Mesendoderm (in vitro differentiated cells): Measurements from ENCODE around the gene DELE1.

ENCODE experiments used
- DNase-seq: peaks from one replicate; pipeline ENCODE4 v3.0.0; 2013
- H2AK5ac ChIP-seq: 2 replicates; pipeline ENCODE4 v1.6.1; 2013; ENCODE audit warnings: low read length, inconsistent platforms
- H2BK120ac ChIP-seq: 2 replicates; pipeline ENCODE4 v1.6.1; 2013; ENCODE audit warnings: low read depth, mild to moderate bottlenecking, low read length, moderate library complexity, mixed read lengths
- H2BK15ac ChIP-seq: replicated peaks from 2 replicates; pipeline ENCODE4 v1.6.1; 2013; ENCODE audit warnings: low read depth, mild to moderate bottlenecking, moderate library complexity
- H2BK5ac ChIP-seq: 2 replicates; pipeline ENCODE4 v1.6.1; 2013; ENCODE audit warnings: low read length, inconsistent platforms
- H3K18ac ChIP-seq: 2 replicates; pipeline ENCODE4 v1.6.1; 2013; ENCODE audit warnings: mild to moderate bottlenecking, low read length, mixed read lengths
- H3K23ac ChIP-seq: one replicate; pipeline ENCODE4 v1.6.1; 2013; ENCODE audit warnings: low read length
- H3K27ac ChIP-seq: 2 replicates; pipeline ENCODE4 v1.5.1; 2013; ENCODE audit warnings: low read depth, mild to moderate bottlenecking, inconsistent platforms, low read length, moderate library complexity
- H3K27me3 ChIP-seq: 2 replicates; pipeline ENCODE4 v1.6.1; 2013; ENCODE audit warnings: low read length, control low read depth, mild to moderate bottlenecking, inconsistent platforms; ENCODE audit not compliant: insufficient read depth, poor library complexity
- H3K36me3 ChIP-seq: 2 replicates; pipeline ENCODE4 v1.6.1; 2013; ENCODE audit warnings: low read length, inconsistent platforms; ENCODE audit not compliant: control insufficient read depth, insufficient read depth
- H3K4ac ChIP-seq: one replicate; pipeline ENCODE4 v1.6.1; 2013; ENCODE audit warnings: low read depth, mild to moderate bottlenecking, low read length, moderate library complexity
- H3K4me1 ChIP-seq: 2 replicates; pipeline ENCODE4 v1.6.1; 2013; ENCODE audit warnings: low read depth, low read length, inconsistent platforms; ENCODE audit not compliant: control insufficient read depth
- H3K4me2 ChIP-seq: 2 replicates; pipeline ENCODE4 v1.6.1; 2013; ENCODE audit warnings: low read length
- H3K4me3 ChIP-seq: 2 replicates; pipeline ENCODE4 v1.5.1; 2013; ENCODE audit warnings: mild to moderate bottlenecking, low read length
- H3K56ac ChIP-seq: one replicate; pipeline ENCODE4 v1.6.1; 2013; ENCODE audit warnings: low read length
- H3K79me1 ChIP-seq: 2 replicates; pipeline ENCODE4 v1.6.1; 2013; ENCODE audit warnings: low read length, inconsistent platforms
- H3K79me2 ChIP-seq: 2 replicates; pipeline ENCODE4 v1.6.1; 2013; ENCODE audit warnings: mild to moderate bottlenecking, low read length; ENCODE audit not compliant: control insufficient read depth, insufficient read depth
- H3K9ac ChIP-seq: 2 replicates; pipeline ENCODE4 v1.6.1; 2013; ENCODE audit warnings: low read length, inconsistent platforms
- H4K5ac ChIP-seq: one replicate; pipeline ENCODE4 v1.6.1; 2013; ENCODE audit warnings: low read length
- H4K8ac ChIP-seq: one replicate; pipeline ENCODE4 v1.6.1; 2013; ENCODE audit warnings: low read depth, mild to moderate bottlenecking, control low read depth, low read length, moderate library complexity
- WGBS: extraction: QIAGEN DNeasy Blood & Tissue Kit; methylation state at CpG from one replicate; pipeline ENCODE4 v1.1.7; 2013; ENCODE audit warnings: low lambda C conversion rate, missing lambda C conversion rate; ENCODE audit not compliant: insufficient coverage; ENCODE audit errors: extremely low coverage; 5-methylcytosine and 5-hydroxymethylcytosine counted together

The DELE1 gene

GRCh38 chr5:141909212-141909611, 14.5 kb upstream of the DELE1 start:
- no peaks in the 10 kb centered on the region for H3K4me1 ChIP-seq
- DNase-seq, result no peak
- H3K18ac ChIP-seq, result no peak overlapping the region
- no peak overlapping the region for H3K9ac ChIP-seq
- no peak overlapping the region for H2AK5ac ChIP-seq
- no peak overlapping the region for H3K27ac ChIP-seq
- H3K23ac ChIP-seq, result no peak overlapping the region
- H2BK5ac ChIP-seq, result no peak overlapping the region
- no peaks in the 10 kb centered on the region for H3K27me3 ChIP-seq
- H3K79me2 ChIP-seq, result no peaks in the 10 kb centered on the region
- no peak overlapping the region for H3K4me3 ChIP-seq
- no peak overlapping the region for H2BK15ac ChIP-seq
- H3K56ac ChIP-seq, result no peak overlapping the region
- no peak overlapping the region for H3K4me2 ChIP-seq
- H4K8ac ChIP-seq, result no peak overlapping the region
- no peak overlapping the region for H4K5ac ChIP-seq
- no peak overlapping the region for H2BK120ac ChIP-seq
- no peak overlapping the region for H3K4ac ChIP-seq
- H3K36me3 ChIP-seq, result no peaks in the 10 kb centered on the region
- WGBS, result no CpG with 5 or more reads among the region's 4 CpGs
- no peaks in the 10 kb centered on the region for H3K79me1 ChIP-seq

- no peaks in the 10 kb centered on the region for H3K4me1 ChIP-seq
- H3K23ac ChIP-seq, result no peak overlapping the region
- DNase-seq, result peak; percentile 26
- no peak overlapping the region for H3K27ac ChIP-seq
- H2AK5ac ChIP-seq, result no peak overlapping the region
- no peak overlapping the region for H2BK5ac ChIP-seq
- H3K79me2 ChIP-seq, result no peaks in the 10 kb centered on the region
- no peak overlapping the region for H3K9ac ChIP-seq
- H3K18ac ChIP-seq, result no peak overlapping the region
- no CpG with 5 or more reads among the region's 2 CpGs for WGBS
- H3K27me3 ChIP-seq, result no peaks in the 10 kb centered on the region
- no peak overlapping the region for H2BK120ac ChIP-seq
- H3K56ac ChIP-seq, result no peak overlapping the region
- H3K4ac ChIP-seq, result no peak overlapping the region
- H2BK15ac ChIP-seq, result no peak overlapping the region
- no peaks in the 10 kb centered on the region for H3K79me1 ChIP-seq
- no peak overlapping the region for H4K8ac ChIP-seq
- no peak overlapping the region for H3K4me3 ChIP-seq
- H4K5ac ChIP-seq, result no peak overlapping the region
- H3K4me2 ChIP-seq, result no peak overlapping the region
- no peaks in the 10 kb centered on the region for H3K36me3 ChIP-seq
Observed at GRCh38 chr5:141910271-141910673, 13.4 kb upstream of the DELE1 start.

- Histone ChIP-seq H3K36me3 (no peaks in the 10 kb centered on the region), H2BK120ac (no peak overlapping the region), H2BK5ac (no peak overlapping the region), H3K4me2 (peak overlapping the region; percentile 39), H2AK5ac (no peak overlapping the region), H3K9ac (peak overlapping the region; percentile 7), H4K5ac (no peak overlapping the region), H3K4ac (no peak overlapping the region), H3K79me2 (no peaks in the 10 kb centered on the region), H3K79me1 (no peaks in the 10 kb centered on the region), H3K4me3 (no peak overlapping the region), H3K18ac (no peak overlapping the region), H3K27me3 (no peaks in the 10 kb centered on the region), H3K56ac (peak overlapping the region; percentile 74), H2BK15ac (no peak overlapping the region), H4K8ac (no peak overlapping the region), H3K4me1 (no peaks in the 10 kb centered on the region), H3K23ac (no peak overlapping the region), H3K27ac (no peak overlapping the region)
- no CpG with 5 or more reads among the region's 16 CpGs for WGBS
- DNase-seq, result no peak
Observed at GRCh38 chr5:141913560-141914198, 10.0 kb upstream of the DELE1 start.

GRCh38 chr5:141914199-141914743, 9.4 kb upstream of the DELE1 start:
- H3K4me3 ChIP-seq, result no peak overlapping the region

GRCh38 chr5:141914797-141915196, 8.9 kb upstream of the DELE1 start:
- H3K27me3 ChIP-seq, result no peaks in the 10 kb centered on the region
- no peak overlapping the region for H3K9ac ChIP-seq
- H3K79me1 ChIP-seq, result no peaks in the 10 kb centered on the region
- no peak overlapping the region for H3K4ac ChIP-seq
- no CpG with 5 or more reads among the region's 3 CpGs for WGBS
- H3K4me2 ChIP-seq, result no peak overlapping the region
- H2BK5ac ChIP-seq, result no peak overlapping the region
- no peak for DNase-seq
- H3K4me3 ChIP-seq, result no peak overlapping the region
- H4K5ac ChIP-seq, result no peak overlapping the region
- no peak overlapping the region for H2BK15ac ChIP-seq
- H3K23ac ChIP-seq, result no peak overlapping the region
- H3K18ac ChIP-seq, result no peak overlapping the region
- H4K8ac ChIP-seq, result no peak overlapping the region
- H3K56ac ChIP-seq, result no peak overlapping the region
- H3K36me3 ChIP-seq, result no peaks in the 10 kb centered on the region
- H3K79me2 ChIP-seq, result no peaks in the 10 kb centered on the region
- no peak overlapping the region for H3K27ac ChIP-seq
- H3K4me1 ChIP-seq, result no peaks in the 10 kb centered on the region
- no peak overlapping the region for H2AK5ac ChIP-seq
- no peak overlapping the region for H2BK120ac ChIP-seq

More at GRCh38 chr5:141914199-141914743, 9.4 kb upstream of the DELE1 start:
- H3K9ac ChIP-seq, result peak overlapping the region; percentile 7
- H3K4ac ChIP-seq, result no peak overlapping the region
- H2BK5ac ChIP-seq, result no peak overlapping the region
- no peak overlapping the region for H3K27ac ChIP-seq
- peak overlapping the region; percentile 39 for H3K4me2 ChIP-seq
- peak; percentile 50 for DNase-seq
- H3K27me3 ChIP-seq, result no peaks in the 10 kb centered on the region
- no peak overlapping the region for H3K18ac ChIP-seq
- H3K36me3 ChIP-seq, result no peaks in the 10 kb centered on the region
- no peak overlapping the region for H3K23ac ChIP-seq
- H4K8ac ChIP-seq, result no peak overlapping the region
- no peak overlapping the region for H4K5ac ChIP-seq
- H3K56ac ChIP-seq, result peak overlapping the region; percentile 74
- H2AK5ac ChIP-seq, result no peak overlapping the region
- H2BK15ac ChIP-seq, result no peak overlapping the region
- no peak overlapping the region for H2BK120ac ChIP-seq
- H3K4me1 ChIP-seq, result no peaks in the 10 kb centered on the region
- H3K79me1 ChIP-seq, result no peaks in the 10 kb centered on the region
- H3K79me2 ChIP-seq, result no peaks in the 10 kb centered on the region
- WGBS, result no CpG with 5 or more reads among the region's 40 CpGs

GRCh38 chr5:141915881-141916336, 7.8 kb upstream of the DELE1 start:
- Histone ChIP-seq H3K9ac (no peak overlapping the region), H2BK15ac (no peak overlapping the region), H2AK5ac (no peak overlapping the region), H3K4ac (no peak overlapping the region), H3K27me3 (no peaks in the 10 kb centered on the region), H2BK5ac (no peak overlapping the region), H3K79me1 (no peaks in the 10 kb centered on the region), H3K56ac (no peak overlapping the region), H3K23ac (no peak overlapping the region), H4K8ac (no peak overlapping the region), H3K36me3 (no peaks in the 10 kb centered on the region), H3K4me1 (no peaks in the 10 kb centered on the region), H3K27ac (no peak overlapping the region), H3K4me3 (no peak overlapping the region), H4K5ac (no peak overlapping the region), H3K79me2 (no peaks in the 10 kb centered on the region), H3K4me2 (no peak overlapping the region), H3K18ac (no peak overlapping the region), H2BK120ac (no peak overlapping the region)
- DNase-seq, result peak; percentile 86
- WGBS, result no CpG with 5 or more reads among the region's 6 CpGs
